Measurements from ENCODE around the gene EID3. TPM values are rescaled to one million over a fixed set of nuclear protein-coding genes. Genes with fewer than 3 reads are reported as not detected.

EID3 gene
- total RNA-seq, 1 experiment from 2014 or later = 2.1 TPM

DNA sequence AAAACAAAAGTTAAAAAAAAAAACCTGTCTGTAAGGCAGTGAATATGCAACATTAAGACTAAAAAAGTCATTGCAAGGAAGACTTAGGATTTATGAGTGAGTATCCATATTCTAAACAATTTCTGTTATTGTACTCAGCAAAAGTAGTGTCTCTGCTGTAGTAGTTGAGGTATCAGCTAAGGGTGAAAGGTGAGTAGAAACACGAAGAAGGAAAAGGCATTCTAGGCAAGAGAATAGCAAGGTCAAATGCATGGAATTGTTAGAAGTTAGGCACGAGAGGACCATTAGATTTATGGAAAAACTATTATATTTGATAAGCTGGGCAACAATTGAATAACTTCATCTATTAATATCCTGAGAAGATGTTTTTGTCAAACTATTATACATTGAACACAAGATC lies 1.8 kb downstream of the EID3 start:
- DNase-seq (ENCODE audit: low read depth, low spot score) = no peak
- in situ Hi-C loops (cut with HindIII; ENCODE audit: low pct_unique_long_range_greater_than_20kb, low sequenced_read_pairs) = no loop called here

- in situ Hi-C loops (cut with HindIII; ENCODE audit: low pct_unique_long_range_greater_than_20kb, low sequenced_read_pairs) = no loop called here
- DNase-seq (ENCODE audit: low read depth, low spot score) = no peak
Measured at GRCh38 chr12:104306376-104306775, 2.8 kb downstream of the EID3 start.

- no peak for DNase-seq (ENCODE audit: low read depth, low spot score)
- in situ Hi-C loops (cut with HindIII; ENCODE audit: low pct_unique_long_range_greater_than_20kb, low sequenced_read_pairs) = no loop called here
Measured at GRCh38 chr12:104306943-104307654, 3.6 kb downstream of the EID3 start.

GRCh38 chr12:104307655-104308000 lies 4.1 kb downstream of the EID3 start:
- in situ Hi-C loops (cut with HindIII; ENCODE audit: low pct_unique_long_range_greater_than_20kb, low sequenced_read_pairs) = no loop called here
- DNase-seq (ENCODE audit: low read depth, low spot score) = no peak

DNA sequence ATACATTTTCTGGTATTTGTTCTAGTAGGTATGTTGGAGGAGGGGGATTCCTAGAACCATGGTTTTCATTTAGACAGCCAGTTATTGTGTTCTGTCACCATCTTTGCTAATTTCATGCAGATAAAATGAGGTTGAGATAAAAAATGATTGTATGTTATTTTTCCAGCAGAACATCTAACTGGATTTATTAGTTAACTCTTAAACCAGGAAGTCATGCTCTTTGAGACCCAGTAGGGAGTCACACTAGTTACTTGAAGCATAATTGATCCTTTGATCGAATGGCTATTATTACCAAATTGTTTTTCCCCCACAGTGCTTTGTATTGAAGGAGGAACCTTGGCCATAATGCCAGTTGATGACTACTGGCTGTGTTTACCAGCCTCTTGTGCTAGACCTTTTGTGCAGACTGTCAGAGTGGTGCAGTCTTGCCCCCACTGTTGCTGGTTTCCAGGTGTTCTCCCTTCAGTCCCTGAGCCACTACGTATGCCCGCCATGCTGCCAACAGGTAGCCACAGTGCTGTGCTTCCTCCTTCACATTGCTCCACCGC lies 6.0 kb downstream of the EID3 start:
- in situ Hi-C loops (cut with HindIII; ENCODE audit: low pct_unique_long_range_greater_than_20kb, low sequenced_read_pairs) = no loop called here
- DNase-seq (ENCODE audit: low read depth, low spot score) = no peak

DNA sequence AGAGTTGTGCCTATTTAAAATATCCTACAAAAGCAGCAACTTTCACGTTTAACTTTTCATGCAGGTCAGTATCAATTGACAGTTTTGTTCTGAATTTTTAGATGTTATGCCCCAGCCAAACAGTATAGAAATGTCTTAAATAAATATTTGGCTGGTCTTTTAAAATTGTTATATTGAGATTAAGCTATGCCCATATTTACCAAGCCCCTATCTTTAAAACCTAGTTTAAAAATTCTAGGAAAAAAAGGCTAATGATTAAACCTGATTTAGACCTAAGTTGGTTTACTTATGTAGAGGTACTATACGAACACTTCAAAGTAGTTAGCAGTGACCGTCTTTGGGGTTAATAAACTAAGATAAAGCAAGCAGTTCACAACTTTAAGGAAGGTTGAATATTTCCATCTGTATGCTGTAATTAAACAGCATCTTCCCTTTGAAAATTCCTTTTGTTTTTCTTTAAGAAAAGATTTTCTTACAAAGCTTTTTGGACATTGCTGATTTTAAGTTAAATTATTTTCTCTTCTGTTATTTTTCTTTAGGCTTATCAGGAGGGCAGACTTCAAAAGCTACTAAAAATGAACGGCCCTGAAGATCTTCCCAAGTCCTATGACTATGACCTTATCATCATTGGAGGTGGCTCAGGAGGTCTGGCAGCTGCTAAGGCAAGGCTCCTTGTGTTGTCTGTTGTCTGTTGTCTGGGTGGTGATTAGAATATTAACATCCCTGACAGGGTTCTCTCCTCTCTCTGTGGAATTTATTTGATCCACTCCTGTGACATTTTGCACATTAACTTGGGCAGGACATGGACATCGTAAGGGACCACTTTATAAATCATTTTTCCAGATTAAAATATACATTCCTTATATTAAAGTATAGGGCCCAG lies 7.5 kb downstream of the EID3 start:
- DNase-seq (ENCODE audit: low read depth, low spot score) = no peak

GRCh38 chr12:104312202-104312601 lies 8.7 kb downstream of the EID3 start:
- no peak for DNase-seq (ENCODE audit: low read depth, low spot score)
- in situ Hi-C loops (cut with HindIII; ENCODE audit: low pct_unique_long_range_greater_than_20kb, low sequenced_read_pairs) = no loop called here

More for the DNA sequence above, 7.5 kb downstream of the EID3 start:
- in situ Hi-C loops (cut with HindIII; ENCODE audit: low pct_unique_long_range_greater_than_20kb, low sequenced_read_pairs) = no loop called here

GRCh38 chr12:104312654-104313053 lies 9.1 kb downstream of the EID3 start:
- DNase-seq (ENCODE audit: low read depth, low spot score) = no peak
- in situ Hi-C loops (cut with HindIII; ENCODE audit: low pct_unique_long_range_greater_than_20kb, low sequenced_read_pairs) = no loop called here

DNA sequence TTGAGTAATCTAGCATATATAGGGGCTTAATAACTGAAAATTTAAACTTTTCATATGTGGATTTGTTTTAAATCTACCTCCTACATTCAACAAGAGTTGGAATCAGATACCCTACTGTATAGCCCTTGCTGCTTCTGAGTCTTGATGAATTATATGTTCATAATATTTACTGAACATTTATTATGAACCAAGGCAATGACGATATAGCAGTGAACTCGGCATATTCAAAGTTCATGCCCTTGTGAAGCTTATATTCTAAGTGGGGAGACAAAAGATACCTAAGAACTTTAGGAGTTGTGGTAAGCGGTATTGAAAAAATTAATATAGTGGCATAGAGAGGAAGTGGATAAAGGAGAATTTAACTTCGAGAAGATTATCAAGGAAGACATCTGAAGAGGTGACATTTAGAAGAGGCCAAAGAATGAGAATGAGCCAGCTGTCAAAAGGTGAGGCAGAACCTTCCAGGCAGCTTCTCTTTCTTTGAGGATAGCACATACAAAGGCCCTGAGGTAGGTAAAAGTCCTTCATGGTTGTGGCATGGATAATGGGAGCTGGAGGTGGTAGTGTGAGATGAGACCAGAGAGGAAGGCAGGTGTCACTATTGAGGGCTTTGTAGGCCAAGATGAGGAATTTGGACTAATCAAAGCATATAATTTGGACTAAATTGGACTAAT lies 10.2 kb downstream of the EID3 start:
- in situ Hi-C loops (cut with HindIII; ENCODE audit: low pct_unique_long_range_greater_than_20kb, low sequenced_read_pairs) = no loop called here
- no peak for DNase-seq (ENCODE audit: low read depth, low spot score)

DNA sequence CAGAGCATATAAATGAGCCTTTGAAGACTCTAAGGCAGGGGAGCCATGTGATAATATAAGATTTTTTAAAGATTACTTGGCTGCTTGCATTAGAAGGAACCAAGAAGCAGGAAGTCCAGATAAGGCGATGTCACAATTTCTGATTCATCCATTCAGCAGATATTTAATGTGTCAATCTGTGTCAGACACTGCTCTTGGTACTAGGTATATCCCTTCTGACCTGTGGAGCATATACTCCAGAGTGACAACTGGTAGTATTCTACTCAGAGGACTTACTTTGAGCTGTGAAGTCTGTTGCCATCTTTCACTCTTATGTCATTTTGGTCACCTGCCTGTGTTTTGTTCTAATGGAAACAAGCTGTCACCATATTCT lies 10.7 kb downstream of the EID3 start:
- no peak for DNase-seq (ENCODE audit: low read depth, low spot score)
- in situ Hi-C loops (cut with HindIII; ENCODE audit: low pct_unique_long_range_greater_than_20kb, low sequenced_read_pairs) = no loop called here

DNA sequence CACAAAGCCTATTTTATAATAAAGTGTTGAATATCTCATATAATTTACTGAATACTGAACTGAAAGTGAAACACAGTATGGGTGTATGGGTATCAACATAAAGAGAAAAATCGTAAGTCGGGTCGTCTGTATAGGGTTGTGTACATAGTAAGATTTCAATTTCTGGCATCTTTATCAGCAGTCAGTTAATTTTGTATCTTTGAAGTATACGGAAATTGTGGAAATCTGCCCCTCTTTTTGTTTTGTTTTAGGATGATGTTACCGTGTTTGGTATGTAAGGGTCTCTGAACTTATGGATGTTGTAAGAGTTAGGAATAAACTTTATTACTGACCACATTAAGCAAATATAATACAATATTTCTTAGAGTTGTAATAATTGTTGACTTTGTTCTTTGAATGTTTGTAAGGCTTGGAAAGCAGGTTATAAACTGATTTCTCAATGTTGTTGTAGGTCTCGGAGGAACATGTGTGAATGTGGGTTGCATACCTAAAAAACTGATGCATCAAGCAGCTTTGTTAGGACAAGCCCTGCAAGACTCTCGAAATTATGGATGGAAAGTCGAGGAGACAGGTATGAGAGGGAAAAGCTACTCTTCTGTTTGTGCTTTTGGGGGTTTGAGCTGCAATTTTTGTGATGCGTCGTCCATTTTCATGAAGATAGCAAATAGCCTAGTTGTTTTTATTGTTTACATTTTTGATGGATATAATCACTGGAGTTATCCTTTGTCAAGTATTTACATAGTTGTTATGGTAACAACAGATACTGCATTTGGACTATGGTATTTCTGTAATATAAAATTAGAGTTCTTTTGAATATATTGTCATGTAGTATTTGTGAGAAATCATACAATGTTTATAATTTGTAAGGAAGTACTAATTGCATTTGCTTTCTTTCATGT lies 12.0 kb downstream of the EID3 start:
- no peak for DNase-seq (ENCODE audit: low read depth, low spot score)
- in situ Hi-C loops (cut with HindIII; ENCODE audit: low pct_unique_long_range_greater_than_20kb, low sequenced_read_pairs) = no loop called here

- in situ Hi-C loops (cut with HindIII; ENCODE audit: low pct_unique_long_range_greater_than_20kb, low sequenced_read_pairs) = no loop called here
Measured at GRCh38 chr12:104316936-104317335, 13.4 kb downstream of the EID3 start.

GRCh38 chr12:104317538-104318210 lies 14.1 kb downstream of the EID3 start:
- no peak for DNase-seq (ENCODE audit: low read depth, low spot score)
- in situ Hi-C loops (cut with HindIII; ENCODE audit: low pct_unique_long_range_greater_than_20kb, low sequenced_read_pairs) = no loop called here

More at GRCh38 chr12:104316936-104317335, 13.4 kb downstream of the EID3 start:
- no peak for DNase-seq (ENCODE audit: low read depth, low spot score)

DNA sequence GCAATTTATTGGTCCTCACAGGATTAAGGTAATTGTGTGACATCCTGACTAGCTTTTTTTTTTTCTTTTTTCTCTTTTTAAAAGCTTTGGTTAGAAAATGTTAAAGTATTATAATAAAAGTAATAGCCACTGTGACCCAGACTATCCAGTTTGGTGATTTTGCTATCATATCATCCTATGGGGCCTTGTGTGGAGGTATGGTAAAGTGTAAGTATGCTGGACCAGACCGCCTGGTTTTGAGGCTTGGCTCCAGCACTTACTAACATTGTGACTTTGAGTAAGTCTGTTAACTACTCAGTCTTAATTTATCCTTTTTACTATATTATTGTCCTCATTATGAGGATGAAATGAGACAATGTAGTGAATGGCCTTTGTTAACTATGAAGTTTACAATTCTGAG lies 15.5 kb downstream of the EID3 start:
- no peak for DNase-seq (ENCODE audit: low read depth, low spot score)
- in situ Hi-C loops (cut with HindIII; ENCODE audit: low pct_unique_long_range_greater_than_20kb, low sequenced_read_pairs) = no loop called here

GRCh38 chr12:104319918-104320626 lies 16.5 kb downstream of the EID3 start:
- in situ Hi-C loops (cut with HindIII; ENCODE audit: low pct_unique_long_range_greater_than_20kb, low sequenced_read_pairs) = no loop called here
- peak; percentile 96 for DNase-seq (ENCODE audit: low read depth, low spot score)

DNA sequence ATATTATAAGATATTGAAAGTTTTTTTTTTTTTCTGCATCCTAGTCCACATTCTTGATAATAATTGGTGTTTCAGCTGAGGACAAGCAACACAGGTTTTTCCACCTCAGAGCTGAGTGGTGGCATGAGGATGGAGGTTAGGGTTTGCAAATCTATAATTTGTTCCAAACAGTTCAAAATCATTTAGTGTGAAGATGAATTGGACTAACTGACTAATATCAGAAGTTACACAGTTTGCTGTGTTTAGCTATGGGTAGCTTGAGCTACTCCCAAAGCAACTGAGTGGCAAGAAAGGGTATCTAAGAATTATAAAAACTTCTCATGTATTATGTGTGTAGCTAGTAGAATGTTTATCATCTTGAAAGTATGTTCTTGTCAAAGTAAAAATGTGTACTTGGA lies 17.1 kb downstream of the EID3 start:
- in situ Hi-C loops (cut with HindIII; ENCODE audit: low pct_unique_long_range_greater_than_20kb, low sequenced_read_pairs) = no loop called here

More for the DNA sequence above, 17.1 kb downstream of the EID3 start:
- no peak for DNase-seq (ENCODE audit: low read depth, low spot score)

Data from SK-MEL-5 (cell line).